Hepatocyte (in vitro differentiated cells): Measurements from ENCODE around the gene RAB8A. TPM values are rescaled to one million over a fixed set of nuclear protein-coding genes. Genes with fewer than 3 reads are reported as not detected.
A peak's percentile ranks its signal among the peaks of the same experiment; 100 is the strongest.

Experiments
- DNase-seq: peaks from one replicate; pipeline ENCODE4 v3.0.0-alpha.2; 2016; ENCODE audit warnings: low spot score
- H2AFZ ChIP-seq: fragments of 200-600 bp; sonication (generic); 2 replicates; pipeline ENCODE4 v1.6.0; 2016; ENCODE audit warnings: antibody characterized with exemption, mild to moderate bottlenecking
- H3K27ac ChIP-seq: fragments of 200-600 bp; sonication (generic); 2 replicates; pipeline ENCODE4 v1.5.1; 2016; ENCODE audit warnings: mild to moderate bottlenecking
- H3K27me3 ChIP-seq: fragments of 200-600 bp; sonication (generic); 2 replicates; pipeline ENCODE4 v1.6.1; 2016
- H3K36me3 ChIP-seq: fragments of 200-600 bp; sonication (generic); replicated peaks from 2 replicates; pipeline ENCODE4 v1.5.1; 2016; ENCODE audit warnings: low read depth; ENCODE audit not compliant: insufficient read depth
- H3K4me1 ChIP-seq: fragments of 200-600 bp; sonication (generic); 2 replicates; pipeline ENCODE4 v1.5.1; 2016; ENCODE audit warnings: mild to moderate bottlenecking, moderate library complexity; ENCODE audit not compliant: insufficient read depth
- H3K4me2 ChIP-seq: fragments of 200-600 bp; sonication (generic); 2 replicates; pipeline ENCODE4 v1.6.0; 2016
- H3K4me3 ChIP-seq: fragments of 200-600 bp; sonication (generic); 2 replicates; pipeline ENCODE4 v1.5.1; 2016; ENCODE audit warnings: mild to moderate bottlenecking
- H3K79me2 ChIP-seq: fragments of 200-600 bp; sonication (generic); 2 replicates; pipeline ENCODE4 v1.6.0; 2017; ENCODE audit warnings: mild to moderate bottlenecking
- H3K9me2 ChIP-seq: fragments of 200-600 bp; sonication (generic); replicated peaks from 2 replicates; pipeline ENCODE4 v1.6.0; 2017; ENCODE audit warnings: mild to moderate bottlenecking; ENCODE audit not compliant: insufficient read depth
- H3K9me3 ChIP-seq: fragments of 200-600 bp; sonication (generic); 2 replicates; pipeline ENCODE4 v1.5.1; 2016; ENCODE audit warnings: low read depth, mild to moderate bottlenecking
- H4K20me1 ChIP-seq: fragments of 200-600 bp; sonication (generic); 2 replicates; pipeline ENCODE4 v1.6.0; 2016; ENCODE audit warnings: mild to moderate bottlenecking; ENCODE audit not compliant: insufficient read depth, poor library complexity, severe bottlenecking
- EZH2 ChIP-seq: fragments of 200-600 bp; sonication (generic); IDR thresholded peaks from 2 replicates; pipeline ENCODE4 v1.6.1; 2016; ENCODE audit warnings: antibody characterized with exemption, mild to moderate bottlenecking, borderline replicate concordance
- EZH2phosphoT487 ChIP-seq: fragments of 200-600 bp; sonication (generic); IDR thresholded peaks from one replicate; pipeline ENCODE4 v1.6.1; 2018; ENCODE audit warnings: antibody characterized with exemption, mild to moderate bottlenecking, low read depth, moderate library complexity; ENCODE audit not compliant: unreplicated experiment, severe bottlenecking
- WGBS: methylation state at CpG from one replicate; pipeline ENCODE4 v1.1.6; 2016; ENCODE audit warnings: low lambda C conversion rate; ENCODE audit errors: missing lambda C conversion rate; 5-methylcytosine and 5-hydroxymethylcytosine counted together
- polyA plus RNA-seq: library from polyadenylated mRNA; unstranded; fragments of >200 nt; fragmentation: Nextera tagmentation; extraction: Ambion mirVana; gene quantifications from 2 replicates; pipeline ENCODE4 v1.2.1, GENCODE V29; 2016
- total RNA-seq: library from RNA; depleted of rRNA; stranded (reverse); fragments of >200 nt; gene quantifications from 2 replicates; pipeline ENCODE4 v1.2.3, GENCODE V29; 2014
- TF ChIP-seq, protein P1 (sequence below): fragments of 200-600 bp; sonication (generic); IDR thresholded peaks from 2 replicates; pipeline ENCODE4 v1.5.1; 2016; ENCODE audit warnings: antibody characterized with exemption, mild to moderate bottlenecking; ENCODE audit not compliant: poor library complexity

RAB8A gene
- total and polyA plus RNA-seq, 2 experiments from 2014 or later = 60.2 to 89.5 TPM

DNA sequence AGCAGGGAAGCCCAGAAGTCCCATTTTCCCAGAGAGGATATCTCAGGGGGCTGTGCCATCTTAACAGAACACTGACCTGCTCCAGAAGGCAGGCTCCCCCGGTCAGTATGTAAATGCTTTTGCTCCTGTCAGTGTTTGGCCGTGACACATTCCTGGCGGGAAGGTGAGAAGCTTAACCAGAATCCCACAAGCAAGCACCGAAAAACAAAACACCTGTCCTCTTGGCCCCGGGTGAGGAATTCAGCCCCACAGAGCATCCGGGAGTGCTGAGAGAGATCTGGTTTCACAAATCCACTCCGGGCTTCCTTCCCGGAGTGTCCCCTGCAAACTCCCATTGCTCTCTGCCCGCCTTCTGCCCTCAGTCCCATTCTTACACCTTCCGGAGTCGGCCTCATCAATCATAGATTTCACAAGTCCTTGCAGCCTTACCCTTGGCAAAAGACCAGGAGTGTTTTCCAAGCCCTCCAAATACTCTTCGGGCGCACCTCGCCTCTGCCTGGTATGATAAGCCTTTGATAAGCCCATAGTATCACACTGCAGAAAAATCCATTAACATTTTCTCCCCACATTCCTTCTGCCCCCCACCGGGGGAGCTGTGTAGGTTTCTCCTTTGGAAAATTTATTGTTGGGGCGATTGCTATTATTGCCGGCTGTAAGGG, 23.2 kb upstream of the RAB8A start:
- DNase-seq = no peak
- peak overlapping the region; percentile 17 for H3K4me2 ChIP-seq
- 68% methylated on average over 17 of the region's 17 CpGs for WGBS
- H3K79me2 ChIP-seq = peaks cover 63% of the 10 kb centered on the region
- H3K27ac ChIP-seq = peak overlapping the region; percentile 92
- peaks cover 33% of the 10 kb centered on the region for H4K20me1 ChIP-seq
- H3K36me3 ChIP-seq = peaks cover 14% of the 10 kb centered on the region
- no peaks in the 10 kb centered on the region for H3K27me3 ChIP-seq
- no peak overlapping the region for H2AFZ ChIP-seq
- TF ChIP-seq EZH2 (no peak), EZH2phosphoT487 (no peak)
- TF ChIP-seq, protein P1, sequence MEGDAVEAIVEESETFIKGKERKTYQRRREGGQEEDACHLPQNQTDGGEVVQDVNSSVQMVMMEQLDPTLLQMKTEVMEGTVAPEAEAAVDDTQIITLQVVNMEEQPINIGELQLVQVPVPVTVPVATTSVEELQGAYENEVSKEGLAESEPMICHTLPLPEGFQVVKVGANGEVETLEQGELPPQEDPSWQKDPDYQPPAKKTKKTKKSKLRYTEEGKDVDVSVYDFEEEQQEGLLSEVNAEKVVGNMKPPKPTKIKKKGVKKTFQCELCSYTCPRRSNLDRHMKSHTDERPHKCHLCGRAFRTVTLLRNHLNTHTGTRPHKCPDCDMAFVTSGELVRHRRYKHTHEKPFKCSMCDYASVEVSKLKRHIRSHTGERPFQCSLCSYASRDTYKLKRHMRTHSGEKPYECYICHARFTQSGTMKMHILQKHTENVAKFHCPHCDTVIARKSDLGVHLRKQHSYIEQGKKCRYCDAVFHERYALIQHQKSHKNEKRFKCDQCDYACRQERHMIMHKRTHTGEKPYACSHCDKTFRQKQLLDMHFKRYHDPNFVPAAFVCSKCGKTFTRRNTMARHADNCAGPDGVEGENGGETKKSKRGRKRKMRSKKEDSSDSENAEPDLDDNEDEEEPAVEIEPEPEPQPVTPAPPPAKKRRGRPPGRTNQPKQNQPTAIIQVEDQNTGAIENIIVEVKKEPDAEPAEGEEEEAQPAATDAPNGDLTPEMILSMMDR = peak; percentile 4
- peaks cover 18% of the 10 kb centered on the region for H3K4me1 ChIP-seq
- no peak overlapping the region for H3K4me3 ChIP-seq
- no peaks in the 10 kb centered on the region for H3K9me3 ChIP-seq
- H3K9me2 ChIP-seq = no peaks in the 10 kb centered on the region

DNA sequence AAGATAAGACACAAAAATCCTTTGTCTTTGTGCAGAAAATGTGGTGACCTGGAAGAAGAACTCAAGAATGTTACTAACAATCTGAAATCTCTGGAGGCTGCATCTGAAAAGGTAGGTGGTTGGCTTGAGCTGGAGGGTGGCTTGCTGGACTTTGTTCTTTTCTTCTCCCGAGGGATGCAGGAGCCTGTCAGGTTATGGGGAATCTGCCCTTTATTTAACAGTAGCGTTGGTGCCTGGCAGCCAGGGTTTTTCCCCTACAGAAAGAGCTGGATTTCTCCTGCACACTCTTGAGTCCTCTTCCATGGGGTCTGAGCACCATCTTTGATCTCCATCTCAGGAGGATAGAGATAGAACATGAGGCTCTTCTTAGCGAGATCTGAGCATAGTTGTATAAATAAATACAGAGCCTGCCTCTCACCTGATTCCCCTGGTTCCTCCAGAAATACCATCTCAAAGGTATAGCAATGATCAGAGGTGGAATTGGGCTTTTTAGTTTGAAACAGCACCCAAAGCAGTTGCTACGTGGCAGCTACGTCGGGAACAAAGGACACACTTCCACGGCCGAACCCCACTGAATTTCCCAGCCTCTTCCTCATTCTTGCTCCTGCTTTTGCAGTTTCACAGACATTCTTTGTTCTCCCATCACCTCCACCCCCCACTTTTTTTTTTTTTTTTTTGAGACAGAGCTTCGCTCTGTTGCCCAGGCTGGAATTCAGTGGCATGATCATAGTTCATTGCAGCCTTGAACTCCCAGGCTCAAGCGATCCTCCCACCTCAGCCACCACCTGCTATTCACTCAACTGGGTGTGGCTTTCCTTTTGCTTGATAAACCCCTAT, 22.5 kb upstream of the RAB8A start:
- H3K27ac ChIP-seq = peak overlapping the region; percentile 92
- peaks cover 55% of the 10 kb centered on the region for H3K79me2 ChIP-seq
- no peak overlapping the region for H3K4me3 ChIP-seq
- H3K4me1 ChIP-seq = peaks cover 23% of the 10 kb centered on the region
- no peaks in the 10 kb centered on the region for H3K9me3 ChIP-seq
- no peak for TF ChIP-seq EZH2phosphoT487
- TF ChIP-seq, protein P1 = no peak
- TF ChIP-seq EZH2 = no peak
- peaks cover 14% of the 10 kb centered on the region for H3K36me3 ChIP-seq
- H3K27me3 ChIP-seq = no peaks in the 10 kb centered on the region
- peaks cover 26% of the 10 kb centered on the region for H4K20me1 ChIP-seq
- H2AFZ ChIP-seq = no peak overlapping the region
- WGBS = 72% methylated on average over 10 of the region's 10 CpGs
- H3K4me2 ChIP-seq = peak overlapping the region; percentile 17
- no peaks in the 10 kb centered on the region for H3K9me2 ChIP-seq
- no peak for DNase-seq

DNA sequence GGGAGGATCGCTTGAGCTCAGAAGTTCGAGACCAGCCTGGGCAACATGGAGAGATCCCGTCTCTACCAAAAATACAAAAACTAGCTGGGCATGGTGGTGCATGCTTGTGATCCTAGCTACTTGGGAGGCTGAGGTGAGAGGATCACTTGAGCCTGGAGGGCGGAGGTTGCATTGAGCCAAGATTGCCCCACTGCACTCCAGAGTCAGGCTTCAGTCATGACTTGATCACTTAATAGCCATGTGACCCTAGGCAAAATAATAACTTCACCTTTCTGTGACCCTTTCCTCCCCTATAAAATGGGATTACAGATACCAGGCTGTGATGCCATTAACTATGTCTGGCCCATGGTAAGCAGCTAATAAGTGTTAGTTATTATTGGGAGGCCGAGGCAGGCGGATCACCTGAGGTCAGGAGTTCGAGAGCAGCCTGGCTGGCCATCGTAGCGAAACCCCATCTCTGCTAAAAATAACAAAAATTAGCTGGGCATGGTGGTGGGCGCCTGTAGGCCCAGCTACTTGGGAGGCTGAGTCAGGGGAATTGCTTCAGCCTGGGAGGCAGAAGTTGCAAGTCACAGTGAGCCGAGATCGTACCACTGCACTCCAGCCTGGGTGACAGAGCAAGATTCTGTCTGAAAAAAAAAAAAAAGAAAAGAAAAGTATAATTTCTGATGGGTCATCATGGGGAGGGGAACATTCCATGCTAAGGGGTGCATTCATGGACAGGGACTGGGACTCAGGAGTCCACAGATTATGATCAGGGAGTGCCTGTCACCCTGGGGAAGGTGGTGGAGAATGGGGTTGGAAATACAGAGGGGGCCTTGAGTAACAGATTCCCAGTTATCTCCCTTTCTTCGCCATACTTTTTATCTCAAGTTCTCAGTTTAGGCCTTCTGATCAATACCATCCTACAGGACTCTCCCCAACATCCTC, 19.9 kb upstream of the RAB8A start:
- Histone ChIP-seq H3K9me3 (no peaks in the 10 kb centered on the region), H3K36me3 (peaks cover 8% of the 10 kb centered on the region), H3K79me2 (peaks cover 38% of the 10 kb centered on the region), H3K27me3 (no peaks in the 10 kb centered on the region), H3K4me3 (no peak overlapping the region), H3K9me2 (no peaks in the 10 kb centered on the region), H3K4me1 (peaks cover 29% of the 10 kb centered on the region), H3K27ac (peak overlapping the region; percentile 84), H3K4me2 (no peak overlapping the region), H2AFZ (no peak overlapping the region), H4K20me1 (peaks cover 13% of the 10 kb centered on the region)
- TF ChIP-seq EZH2phosphoT487 = no peak
- TF ChIP-seq, protein P1 = no peak
- no peak for TF ChIP-seq EZH2
- WGBS = 93% methylated on average over 13 of the region's 13 CpGs
- DNase-seq = no peak
